GM13977 (cell line): Measurements from ENCODE around the gene CUTC.

Source experiments
- DNase-seq: peaks from one replicate; pipeline ENCODE4 v3.0.0; 2012; ENCODE audit warnings: low spot score
- CTCF ChIP-seq: IDR thresholded peaks from 2 replicates; pipeline ENCODE4 v1.5.1; 2012; ENCODE audit warnings: mild to moderate bottlenecking, control low read depth; ENCODE audit not compliant: insufficient read depth; ENCODE audit errors: extremely low read depth, missing control alignments
- in situ Hi-C: fragments of 300-500 bp; cut with MboI; formaldehyde crosslinking; loops from one replicate; pipeline ENCODE4 v1.12.0; 2022; ENCODE audit warnings: low sequenced_read_pairs, low pct_unique_long_range_greater_than_20kb, mixed read lengths, inconsistent platforms; ENCODE audit not compliant: unreplicated experiment

The CUTC gene

GRCh38 chr10:99777918-99778714 is 46.1 kb downstream of the CUTC start:
- DNase-seq = no peak
- TF ChIP-seq CTCF = no peak
- in situ Hi-C loops = no loop called here

GRCh38 chr10:99779335-99779734 is 47.3 kb downstream of the CUTC start:
- no peak for DNase-seq
- in situ Hi-C loops = no loop called here
- no peak for TF ChIP-seq CTCF

- in situ Hi-C loops = no loop called here
- DNase-seq = no peak
- TF ChIP-seq CTCF = no peak
These were observed 49.8 kb downstream of the CUTC start for GRCh38 chr10:99781734-99782429.

- TF ChIP-seq CTCF = no peak
- DNase-seq = no peak
- in situ Hi-C loops = no loop called here
These were observed 50.6 kb downstream of the CUTC start, which contains the start of gene ABCC2 for GRCh38 chr10:99782447-99783286. ABCC2 (plus strand) TSS chr10:99782640; CDS start chr10:99782845, 205 bp downstream.

- in situ Hi-C loops = no loop called here
- no peak for DNase-seq
- no peak for TF ChIP-seq CTCF
These were observed 52.1 kb downstream of the CUTC start for GRCh38 chr10:99784016-99784726.
